HepG2 (cell line): ENCODE results near the gene ALG3. TPM values are rescaled to one million over a fixed set of nuclear protein-coding genes. Genes with fewer than 3 reads are reported as not detected.

Experiments used
- FOSL1 ChIP-seq: sonication (generic); formaldehyde crosslinking; IDR thresholded peaks from 2 replicates; pipeline ENCODE4 v1.9.0; 2021; ENCODE audit warnings: missing genetic modification reagents, borderline replicate concordance
- FOSL2 ChIP-seq: sonication (generic); formaldehyde crosslinking; IDR thresholded peaks from 2 replicates; pipeline ENCODE4 v1.4.0; 2020; ENCODE audit warnings: missing genetic modification reagents
- KDM1A ChIP-seq: IDR thresholded peaks from 2 replicates; pipeline ENCODE4 v1.6.1; 2016; ENCODE audit warnings: missing compliant biosample characterization
- MED13 ChIP-seq: sonication (generic); formaldehyde crosslinking; IDR thresholded peaks from 2 replicates; pipeline ENCODE4 v1.5.0; 2020; ENCODE audit warnings: missing genetic modification reagents
- NBN ChIP-seq: fragments of 450-650 bp; conservative IDR thresholded peaks from 2 replicates; pipeline ENCODE4 v1.6.1; 2017
- NCOR1 ChIP-seq: fragments of 200-600 bp; sonication (generic); IDR thresholded peaks from 2 replicates; pipeline ENCODE4 v1.7.0; 2017; ENCODE audit warnings: antibody characterized with exemption, low read length, borderline replicate concordance
- NONO ChIP-seq, 2 experiments: fragments of 450-650 bp in 1 of 2; sonication (generic) in 1 of 2; formaldehyde crosslinking in 1 of 2; IDR thresholded peaks in 1 of 2; conservative IDR thresholded peaks in 1 of 2; 2 replicates each; pipeline versions ENCODE4 v1.6.1 to v1.8.0; 2017 to 2022; ENCODE audit warnings: mild to moderate bottlenecking in 1 of 2, missing genetic modification reagents in 1 of 2, moderate library complexity in 1 of 2
- RAD21 ChIP-seq: fragments of 450-650 bp; formaldehyde crosslinking; IDR thresholded peaks from 2 replicates; pipeline ENCODE4 v1.5.0; 2020; ENCODE audit warnings: mild to moderate bottlenecking
- SP1 ChIP-seq, 2 experiments: fragments of 450-650 bp in 1 of 2; sonication (generic) in 1 of 2; formaldehyde crosslinking in 1 of 2; IDR thresholded peaks; 2 replicates each; pipeline versions ENCODE4 v1.4.0 to v1.6.1; 2016 to 2020; ENCODE audit warnings: missing genetic modification reagents in 1 of 2
- YEATS2 ChIP-seq: sonication (generic); formaldehyde crosslinking; IDR thresholded peaks from 2 replicates; pipeline ENCODE4 v1.4.0; 2020; ENCODE audit warnings: missing genetic modification reagents, borderline replicate concordance
- ZNF678 ChIP-seq: sonication (generic); formaldehyde crosslinking; IDR thresholded peaks from 2 replicates; pipeline ENCODE4 v1.4.0; 2020; ENCODE audit warnings: mild to moderate bottlenecking, missing genetic modification reagents
- ZNF687 ChIP-seq: sonication (generic); formaldehyde crosslinking; IDR thresholded peaks from 2 replicates; pipeline ENCODE4 v1.5.1; 2020; ENCODE audit warnings: mild to moderate bottlenecking, missing genetic modification reagents, moderate library complexity
- ZNF703 ChIP-seq: sonication (generic); formaldehyde crosslinking; IDR thresholded peaks from 2 replicates; pipeline ENCODE4 v1.5.1; 2020; ENCODE audit warnings: missing genetic modification reagents, mild to moderate bottlenecking, moderate library complexity, borderline replicate concordance
- ZSCAN22 ChIP-seq: sonication (generic); formaldehyde crosslinking; IDR thresholded peaks from 2 replicates; pipeline ENCODE4 v1.4.0; 2020; ENCODE audit warnings: mild to moderate bottlenecking, missing genetic modification reagents
- ZSCAN25 ChIP-seq: sonication (generic); formaldehyde crosslinking; IDR thresholded peaks from 2 replicates; pipeline ENCODE4 v1.8.0; 2022; ENCODE audit warnings: mild to moderate bottlenecking, missing genetic modification reagents
- polyA plus RNA-seq, 8 experiments: library from polyadenylated mRNA; depleted of rRNA in 3 of 8; stranded (reverse) in 7 of 8; unstranded in 1 of 8; fragments of >200 nt; fragmentation: Illumina TruSeq in 4 of 8; extraction: Trizol in 4 of 8; gene quantifications; 2 replicates each; pipeline versions ENCODE4 v1.2.1 to v1.2.3, GENCODE V29; 2011 to 2016; ENCODE audit warnings: low read depth in 4 of 8, missing spikeins in 1 of 8, mixed read lengths in 1 of 8; ENCODE audit not compliant: insufficient read depth in 1 of 8
- total RNA-seq, 5 experiments: library from RNA; depleted of rRNA; stranded (reverse); fragments of >200 nt; fragmentation: Illumina TruSeq; extraction: Trizol; gene quantifications; 2 replicates each; pipeline ENCODE4 v1.2.3, GENCODE V29; 2016; ENCODE audit warnings: low read depth in 1 of 5
- TF ChIP-seq, protein P1 (sequence below): sonication (generic); formaldehyde crosslinking; IDR thresholded peaks from 2 replicates; pipeline ENCODE4 v1.4.0; 2020; ENCODE audit warnings: mild to moderate bottlenecking, missing genetic modification reagents
- TF ChIP-seq, protein P2 (sequence below): sonication (generic); formaldehyde crosslinking; IDR thresholded peaks from 2 replicates; pipeline ENCODE4 v1.8.1; 2023; ENCODE audit warnings: mild to moderate bottlenecking, missing genetic modification reagents, borderline replicate concordance
- TF ChIP-seq, protein P3 (sequence below): sonication (generic); formaldehyde crosslinking; IDR thresholded peaks from 2 replicates; pipeline ENCODE4 v1.4.0; 2020; ENCODE audit warnings: missing genetic modification reagents, mild to moderate bottlenecking, borderline replicate concordance

ALG3 gene
- total and polyA plus RNA-seq, 2 of the 13 experiments (the other 11 are each of a cell fraction or from before 2014, with no cell fraction given): 46.6 to 57.1 TPM

DNA sequence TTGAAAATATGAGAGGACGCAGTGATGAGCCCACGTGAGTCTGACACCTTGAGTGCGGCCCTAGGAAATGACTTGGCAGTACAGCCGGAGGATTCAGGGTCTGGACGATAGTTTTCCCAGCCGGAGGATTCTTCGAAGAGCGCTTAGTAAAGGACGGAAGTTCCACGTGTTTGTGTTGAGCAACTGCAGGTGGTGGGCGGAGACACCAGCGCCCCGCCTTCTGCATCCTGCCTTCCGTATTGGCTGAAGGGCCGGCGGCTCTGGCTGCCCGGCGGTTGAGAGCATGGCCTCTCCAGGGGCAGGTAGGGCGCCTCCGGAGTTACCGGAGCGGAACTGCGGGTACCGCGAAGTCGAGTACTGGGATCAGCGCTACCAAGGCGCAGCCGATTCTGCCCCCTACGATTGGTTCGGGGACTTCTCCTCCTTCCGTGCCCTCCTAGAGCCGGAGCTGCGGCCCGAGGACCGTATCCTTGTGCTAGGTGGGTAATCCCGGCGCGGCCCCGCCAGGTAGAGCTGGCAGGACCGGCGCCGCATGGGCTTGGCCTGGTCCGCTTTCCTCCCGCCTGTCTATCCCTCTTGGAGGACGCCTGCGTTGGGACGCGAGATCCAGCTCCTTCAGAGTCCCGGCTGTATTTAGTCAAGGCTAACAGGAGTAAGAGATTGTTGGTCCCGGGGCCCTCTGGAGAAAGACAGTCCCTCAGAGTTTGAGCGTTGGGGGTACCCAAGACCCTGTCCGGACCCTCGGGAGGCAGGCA is 827 bp upstream of the ALG3 start, which contains the start of gene EEF1AKMT4 (continued):
- TF ChIP-seq YEATS2 (CRISPR knock-in tag) (peak; percentile 71; the same call in 1 of the 2 replicates), NCOR1 (no peak), FOSL2 (no peak), RAD21 (peak; percentile 55; the same call in 1 of the 2 replicates), NBN (no peak), ZNF703 (no peak), ZNF678 (CRISPR knock-in tag) (no peak), MED13 (CRISPR knock-in tag) (no peak; the same call in 1 of the 2 replicates), ZNF687 (CRISPR knock-in tag) (peak; percentile 78), NONO (IDR thresholded peaks at IDR 0.05) (no peak), NONO (CRISPR knock-in tag; conservative IDR thresholded peaks at IDR 0.05) (no peak), KDM1A (CRISPR knock-in tag) (no peak), ZSCAN25 (CRISPR knock-in tag) (no peak), FOSL1 (no peak), SP1 (IDR thresholded peaks at IDR 0.05) (no peak), SP1 (CRISPR knock-in tag; IDR thresholded peaks at IDR 0.05) (peak; percentile 91), ZSCAN22 (CRISPR knock-in tag) (no peak)
- TF ChIP-seq, protein P1, sequence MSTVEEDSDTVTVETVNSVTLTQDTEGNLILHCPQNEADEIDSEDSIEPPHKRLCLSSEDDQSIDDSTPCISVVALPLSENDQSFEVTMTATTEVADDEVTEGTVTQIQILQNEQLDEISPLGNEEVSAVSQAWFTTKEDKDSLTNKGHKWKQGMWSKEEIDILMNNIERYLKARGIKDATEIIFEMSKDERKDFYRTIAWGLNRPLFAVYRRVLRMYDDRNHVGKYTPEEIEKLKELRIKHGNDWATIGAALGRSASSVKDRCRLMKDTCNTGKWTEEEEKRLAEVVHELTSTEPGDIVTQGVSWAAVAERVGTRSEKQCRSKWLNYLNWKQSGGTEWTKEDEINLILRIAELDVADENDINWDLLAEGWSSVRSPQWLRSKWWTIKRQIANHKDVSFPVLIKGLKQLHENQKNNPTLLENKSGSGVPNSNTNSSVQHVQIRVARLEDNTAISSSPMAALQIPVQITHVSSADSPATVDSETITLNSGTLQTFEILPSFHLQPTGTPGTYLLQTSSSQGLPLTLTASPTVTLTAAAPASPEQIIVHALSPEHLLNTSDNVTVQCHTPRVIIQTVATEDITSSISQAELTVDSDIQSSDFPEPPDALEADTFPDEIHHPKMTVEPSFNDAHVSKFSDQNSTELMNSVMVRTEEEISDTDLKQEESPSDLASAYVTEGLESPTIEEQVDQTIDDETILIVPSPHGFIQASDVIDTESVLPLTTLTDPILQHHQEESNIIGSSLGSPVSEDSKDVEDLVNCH (CRISPR knock-in tag): no peak
- TF ChIP-seq, protein P2, sequence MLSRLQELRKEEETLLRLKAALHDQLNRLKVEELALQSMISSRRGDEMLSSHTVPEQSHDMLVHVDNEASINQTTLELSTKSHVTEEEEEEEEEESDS (CRISPR knock-in tag): no peak
- TF ChIP-seq, protein P3, sequence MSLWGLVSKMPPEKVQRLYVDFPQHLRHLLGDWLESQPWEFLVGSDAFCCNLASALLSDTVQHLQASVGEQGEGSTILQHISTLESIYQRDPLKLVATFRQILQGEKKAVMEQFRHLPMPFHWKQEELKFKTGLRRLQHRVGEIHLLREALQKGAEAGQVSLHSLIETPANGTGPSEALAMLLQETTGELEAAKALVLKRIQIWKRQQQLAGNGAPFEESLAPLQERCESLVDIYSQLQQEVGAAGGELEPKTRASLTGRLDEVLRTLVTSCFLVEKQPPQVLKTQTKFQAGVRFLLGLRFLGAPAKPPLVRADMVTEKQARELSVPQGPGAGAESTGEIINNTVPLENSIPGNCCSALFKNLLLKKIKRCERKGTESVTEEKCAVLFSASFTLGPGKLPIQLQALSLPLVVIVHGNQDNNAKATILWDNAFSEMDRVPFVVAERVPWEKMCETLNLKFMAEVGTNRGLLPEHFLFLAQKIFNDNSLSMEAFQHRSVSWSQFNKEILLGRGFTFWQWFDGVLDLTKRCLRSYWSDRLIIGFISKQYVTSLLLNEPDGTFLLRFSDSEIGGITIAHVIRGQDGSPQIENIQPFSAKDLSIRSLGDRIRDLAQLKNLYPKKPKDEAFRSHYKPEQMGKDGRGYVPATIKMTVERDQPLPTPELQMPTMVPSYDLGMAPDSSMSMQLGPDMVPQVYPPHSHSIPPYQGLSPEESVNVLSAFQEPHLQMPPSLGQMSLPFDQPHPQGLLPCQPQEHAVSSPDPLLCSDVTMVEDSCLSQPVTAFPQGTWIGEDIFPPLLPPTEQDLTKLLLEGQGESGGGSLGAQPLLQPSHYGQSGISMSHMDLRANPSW (CRISPR knock-in tag): 0 out of 2 replicates have a peak, but pooled peaks have one; percentile 55
